Stimulated activated CD4-positive, alpha-beta T cell treated with anti-CD3 and anti-CD28 coated beads, Interleukin-15, amount 100 ng/mL, for 24 hours (primary cell): Measurements from ENCODE around the gene SART1.

Source experiments
- DNase-seq: peaks from one replicate; pipeline ENCODE4 v3.0.0-alpha.2; 2020

The SART1 gene

GRCh38 chr11:65968600-65969482, 7.3 kb downstream of the SART1 start:
- no peak for DNase-seq

- DNase-seq = no peak
Observed at GRCh38 chr11:65972116-65972515, 10.6 kb downstream of the SART1 start.

- DNase-seq = no peak
Observed at GRCh38 chr11:65973439-65974110, 12.0 kb downstream of the SART1 start.

DNA sequence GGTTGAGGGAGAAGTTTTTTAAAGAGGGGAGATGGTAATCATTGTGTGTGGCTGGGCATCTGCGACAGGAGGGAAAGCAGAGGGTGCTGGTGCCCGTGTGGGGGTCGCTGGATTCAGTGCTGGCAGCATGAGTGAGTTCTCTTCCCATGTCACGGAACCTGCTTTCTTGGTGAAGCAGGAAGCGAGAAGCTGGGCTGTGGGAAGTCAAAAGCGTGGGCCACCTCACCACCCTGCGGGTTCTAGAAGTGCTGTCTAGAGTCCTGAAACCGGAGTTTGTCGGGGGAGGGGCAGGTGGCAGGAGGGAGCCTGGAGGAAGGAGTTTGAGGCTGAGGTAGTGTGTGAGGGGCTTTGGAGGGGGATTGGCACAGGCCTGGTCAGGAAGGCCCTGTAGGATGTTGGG, 14.2 kb downstream of the SART1 start:
- no peak for DNase-seq

GRCh38 chr11:65976216-65977176, 15.0 kb downstream of the SART1 start:
- DNase-seq = no peak

DNA sequence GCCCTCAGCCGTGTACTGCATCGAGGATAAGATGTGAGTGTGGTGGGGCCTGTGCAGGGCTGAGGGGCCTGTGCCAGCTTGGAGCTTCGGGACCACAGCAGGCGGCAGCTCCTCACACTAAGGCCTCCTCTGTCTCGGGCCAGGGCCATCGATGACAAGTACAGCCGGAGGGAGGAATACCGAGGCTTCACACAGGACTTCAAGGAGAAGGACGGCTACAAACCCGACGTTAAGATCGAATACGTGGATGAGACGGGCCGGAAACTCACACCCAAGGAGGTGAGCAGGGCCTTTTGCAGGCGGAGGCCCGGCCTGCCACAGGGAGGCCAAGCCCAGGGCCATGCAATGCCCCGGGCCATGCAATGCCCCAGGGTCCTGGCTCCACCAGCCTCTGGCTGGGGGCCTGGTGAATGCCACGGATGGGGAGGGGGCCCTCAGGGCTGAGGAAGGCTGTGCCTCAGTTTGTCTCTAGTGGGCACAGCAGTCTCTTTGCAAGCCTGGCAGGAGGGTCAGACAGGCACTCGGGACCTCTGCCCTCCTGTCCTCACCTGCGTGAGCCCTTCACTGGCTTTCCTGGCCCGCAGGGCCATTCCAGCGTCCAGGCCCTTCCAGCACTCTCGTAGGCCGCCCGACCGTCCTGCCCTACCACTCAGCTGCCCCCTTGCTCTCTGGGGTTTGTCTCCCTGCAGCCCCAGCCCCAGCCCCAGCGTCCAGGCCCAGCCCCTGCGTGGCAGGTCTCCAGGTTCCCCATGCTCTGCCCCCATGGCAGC, 16.3 kb downstream of the SART1 start:
- no peak for DNase-seq

DNA sequence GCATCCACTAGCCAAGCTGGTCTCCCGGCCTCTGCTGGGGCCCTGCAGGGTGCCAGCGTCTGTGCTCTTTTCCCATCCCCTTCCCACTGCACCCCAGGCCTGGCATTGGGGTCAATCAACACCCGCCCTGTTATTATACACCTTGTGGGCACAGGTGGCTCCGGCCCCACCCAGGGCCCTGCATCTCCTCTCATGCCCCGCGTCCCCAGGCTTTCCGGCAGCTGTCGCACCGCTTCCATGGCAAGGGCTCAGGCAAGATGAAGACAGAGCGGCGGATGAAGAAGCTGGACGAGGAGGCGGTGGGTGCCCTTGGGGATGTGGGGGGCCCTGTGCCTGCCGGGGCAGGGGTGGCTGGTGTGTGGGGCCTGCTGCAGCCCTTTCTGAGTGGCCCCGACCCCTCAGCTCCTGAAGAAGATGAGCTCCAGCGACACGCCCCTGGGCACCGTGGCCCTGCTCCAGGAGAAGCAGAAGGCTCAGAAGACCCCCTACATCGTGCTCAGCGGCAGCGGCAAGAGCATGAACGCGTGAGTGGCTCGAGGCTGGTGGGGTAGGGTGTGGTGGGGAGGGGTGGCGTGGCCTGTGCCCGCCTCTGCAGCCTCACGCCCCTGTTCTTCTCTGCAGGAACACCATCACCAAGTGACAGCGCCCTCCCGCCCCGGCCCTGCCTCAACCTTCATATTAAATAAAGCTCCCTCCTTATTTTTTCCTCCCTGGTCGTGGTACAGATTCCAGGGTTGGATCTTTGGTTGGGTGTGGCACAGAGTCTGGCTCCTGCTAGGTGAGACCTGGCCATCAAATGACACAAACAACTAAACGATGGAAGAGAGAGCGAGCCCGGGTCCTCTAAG, 17.1 kb downstream of the SART1 start:
- no peak for DNase-seq

DNA sequence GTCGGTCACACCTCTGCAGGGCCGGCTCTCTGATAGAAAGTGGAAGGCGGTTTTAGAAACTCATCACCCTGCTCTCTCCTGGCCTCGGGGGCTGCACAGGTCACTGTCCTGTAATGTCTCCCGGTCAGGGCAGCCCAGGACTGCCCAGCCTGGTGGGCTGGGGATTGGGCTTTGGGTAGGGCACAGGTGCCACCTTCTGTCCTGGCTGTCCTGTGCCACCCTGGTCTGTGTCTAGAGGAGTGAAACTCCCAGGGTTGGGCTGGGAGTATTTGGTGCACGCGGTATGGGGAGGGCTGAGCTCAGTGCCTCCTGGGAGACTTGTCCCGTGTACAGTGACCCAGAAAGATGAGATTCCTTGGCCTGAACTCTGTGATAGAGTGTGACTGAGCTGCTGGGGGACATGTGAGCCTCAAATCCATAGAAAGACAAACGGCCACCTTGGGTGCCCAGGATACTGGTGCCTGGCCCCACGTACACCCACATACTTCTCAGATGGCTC, 17.8 kb downstream of the SART1 start:
- DNase-seq = no peak

GRCh38 chr11:65981101-65981740, 19.7 kb downstream of the SART1 start:
- no peak for DNase-seq

- DNase-seq = no peak
Observed at GRCh38 chr11:65981972-65982823, 20.7 kb downstream of the SART1 start.

DNA sequence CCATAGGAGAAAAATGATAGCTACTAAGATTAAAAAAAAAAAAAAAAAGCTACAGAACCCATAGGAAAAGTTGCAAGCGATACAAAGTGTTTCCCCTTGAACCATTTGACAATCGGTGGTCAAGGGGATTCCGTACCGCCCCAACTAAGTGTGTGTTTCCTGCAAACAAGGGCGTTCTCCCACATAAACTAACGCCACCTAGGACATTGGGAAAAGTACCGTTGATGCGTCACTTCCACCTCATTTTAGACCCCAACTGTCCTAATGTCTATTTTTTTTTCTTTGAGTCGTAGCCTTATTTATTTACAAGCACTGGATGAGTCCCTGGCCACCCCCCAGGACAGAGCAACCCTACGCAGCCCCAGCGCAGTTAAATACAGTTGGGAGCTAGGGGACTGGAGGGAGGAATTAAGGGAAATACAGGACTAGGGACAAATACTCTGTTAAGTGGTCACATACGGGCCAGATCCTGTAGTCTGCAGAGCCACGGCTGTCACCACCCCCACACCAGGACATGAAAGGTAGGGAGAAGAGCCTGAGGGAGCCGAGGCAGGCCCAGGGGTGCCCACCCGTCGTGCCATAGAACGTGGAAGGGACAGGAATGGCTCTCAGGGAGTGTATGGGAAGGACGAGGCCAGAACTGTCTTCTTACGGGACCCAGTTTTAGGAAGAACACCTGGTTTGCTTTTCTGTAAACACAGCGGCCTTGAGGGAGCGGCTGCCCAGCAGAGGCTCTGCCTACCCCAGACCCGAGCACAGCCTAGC, 21.5 kb downstream of the SART1 start:
- DNase-seq = no peak

- DNase-seq = no peak
Observed at GRCh38 chr11:65983589-65983987, 22.1 kb downstream of the SART1 start.

DNA sequence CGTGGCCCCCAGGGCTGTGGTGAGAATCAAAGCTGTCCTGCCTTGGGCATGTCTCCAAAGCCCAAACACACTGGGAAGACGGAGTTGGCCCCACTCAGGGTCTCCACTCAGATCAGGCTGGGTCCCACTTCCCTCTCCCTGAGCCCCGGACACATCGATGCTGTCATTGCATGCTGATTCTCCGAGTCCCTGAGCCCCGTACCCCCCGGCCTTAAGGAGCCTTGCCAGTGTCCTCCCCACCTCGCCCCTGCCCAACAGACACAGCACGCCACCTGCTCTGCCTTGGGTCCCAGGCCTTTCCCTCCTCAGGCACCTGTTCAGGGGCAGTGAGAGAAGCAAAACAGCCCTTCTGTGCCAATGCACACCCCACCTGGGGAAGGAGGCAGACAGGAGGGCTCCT, 25.8 kb downstream of the SART1 start:
- DNase-seq = no peak

DNA sequence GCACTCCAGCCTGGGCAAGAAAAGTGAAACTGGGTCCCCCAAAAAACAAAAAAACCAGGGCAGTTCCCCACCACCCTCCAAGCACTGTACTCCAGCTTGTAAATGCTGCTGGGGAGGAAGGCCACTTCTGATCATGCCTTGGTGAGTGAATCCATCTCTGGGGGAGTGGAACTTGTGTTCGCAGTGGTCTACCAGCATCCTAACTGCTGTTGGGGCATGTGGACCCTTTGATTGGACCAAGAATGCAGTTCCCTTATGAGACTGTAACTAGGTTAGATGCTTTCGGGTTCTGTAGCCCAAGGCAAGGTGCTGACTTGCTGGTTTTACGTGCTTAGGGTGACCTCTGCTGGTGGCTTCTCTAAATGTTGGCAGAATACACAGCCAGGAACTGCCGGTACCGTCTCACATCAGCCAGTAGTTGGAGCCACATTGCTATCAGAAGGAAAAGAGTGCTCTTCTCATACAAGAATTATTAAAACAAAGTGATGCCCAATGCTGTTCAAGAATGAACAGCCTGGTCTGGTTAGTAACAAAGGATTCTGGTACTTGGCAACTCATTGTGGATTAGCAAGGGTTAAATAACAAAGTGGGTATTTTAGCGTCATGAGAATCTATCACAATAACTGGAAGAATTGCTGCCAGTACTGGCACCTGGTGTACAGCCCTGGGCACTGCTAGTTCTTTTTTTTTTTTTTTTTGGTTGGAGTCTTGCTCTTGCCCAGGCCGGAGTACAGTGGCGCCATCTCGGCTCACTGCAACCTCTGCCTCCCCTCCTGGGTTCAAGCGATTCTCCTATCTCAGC, 27.5 kb downstream of the SART1 start:
- peak; percentile 93 for DNase-seq

DNA sequence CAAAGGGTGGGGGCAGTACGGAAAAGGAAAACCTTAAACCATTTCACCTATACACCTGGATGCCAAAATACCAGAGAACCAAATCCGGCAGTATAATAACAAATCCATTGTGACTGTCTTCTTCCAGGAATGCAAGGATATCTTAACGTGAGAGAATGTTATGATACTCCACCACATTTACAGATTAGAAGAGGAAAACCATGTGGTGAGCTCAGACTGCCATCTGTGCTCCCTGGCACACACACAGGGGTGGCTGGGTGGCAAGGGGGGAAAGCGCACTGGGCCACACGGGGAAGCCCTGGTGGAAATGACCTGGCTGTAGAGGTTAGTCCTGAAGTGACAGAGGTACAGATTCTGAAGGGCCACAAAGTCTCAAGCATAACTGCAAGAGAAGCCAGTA, 30.5 kb downstream of the SART1 start:
- DNase-seq = no peak

GRCh38 chr11:65997286-65997685, 35.8 kb downstream of the SART1 start:
- DNase-seq = no peak

- peak; percentile 94 for DNase-seq
Observed at GRCh38 chr11:66001942-66002647, 40.6 kb downstream of the SART1 start, which contains the start of the genes BANF1 and EIF1AD. TSS of gene BANF1 (plus strand) at chr11:66002503. CDS start at chr11:66003251, 748 bp downstream. TSS of gene EIF1AD (minus strand) at chr11:66002157. CDS start at chr11:66000389, 1,768 bp downstream.
